ENCODE measurements around the gene PLIN4.

The PLIN4 gene

GRCh38 chr19:4524808-4525562 lies 6.7 kb upstream of the PLIN4 start:
- peak; percentile 67 for DNase-seq

- peak; percentile 11 for DNase-seq
Observed at GRCh38 chr19:4523306-4524110, 5.2 kb upstream of the PLIN4 start.

GRCh38 chr19:4522291-4523002 lies 4.2 kb upstream of the PLIN4 start:
- DNase-seq: no peak

GRCh38 chr19:4521888-4522242 lies 3.6 kb upstream of the PLIN4 start:
- no peak for DNase-seq

GRCh38 chr19:4521170-4521887 lies 3.0 kb upstream of the PLIN4 start:
- DNase-seq: no peak

GRCh38 chr19:4519521-4520277 lies 1.4 kb upstream of the PLIN4 start:
- DNase-seq: no peak

GRCh38 chr19:4519172-4519496 lies 848 bp upstream of the PLIN4 start:
- DNase-seq: no peak

GRCh38 chr19:4517451-4518057 lies 732 bp downstream of the PLIN4 start:
- no peak for DNase-seq

- DNase-seq: no peak
Observed at GRCh38 chr19:4516939-4517300, 1.4 kb downstream of the PLIN4 start.

GRCh38 chr19:4516199-4516938 lies 1.9 kb downstream of the PLIN4 start:
- no peak for DNase-seq

- DNase-seq: no peak
Observed at GRCh38 chr19:4515732-4516131, 2.6 kb downstream of the PLIN4 start.

GRCh38 chr19:4513248-4513647 lies 5.0 kb downstream of the PLIN4 start:
- no peak for DNase-seq

GRCh38 chr19:4512070-4512469 lies 6.2 kb downstream of the PLIN4 start:
- DNase-seq: no peak

GRCh38 chr19:4511300-4512054 lies 6.8 kb downstream of the PLIN4 start:
- no peak for DNase-seq

- DNase-seq: no peak
Observed at GRCh38 chr19:4510435-4511255, 7.6 kb downstream of the PLIN4 start.

- no peak for DNase-seq
Observed at GRCh38 chr19:4508698-4509097, 9.6 kb downstream of the PLIN4 start.

- no peak for DNase-seq
Observed at GRCh38 chr19:4507804-4508203, 10.5 kb downstream of the PLIN4 start.

- no peak for DNase-seq
Observed at GRCh38 chr19:4507150-4507452, 11.2 kb downstream of the PLIN4 start.

GRCh38 chr19:4506449-4507149 lies 11.7 kb downstream of the PLIN4 start:
- no peak for DNase-seq
